HG02623 (cell line): ENCODE data around the gene RHBDL2.
"Not testable (repeated sequence)": the region's sequence is repeated elsewhere in the genome, so short reads cannot be mapped to it uniquely, and the experiment has no call there.

Source experiments
- ATAC-seq: cut with Tn5 transposase; IDR thresholded peaks from one replicate; pipeline ENCODE4 v1.9.1; 2021; ENCODE audit warnings: moderate library complexity; ENCODE audit not compliant: unreplicated experiment

RHBDL2 gene

GRCh38 chr1:38941527-38942019, at the start of gene RHBDL2:
RHBDL2 (minus strand) TSS chr1:38941830; CDS start chr1:38919212, 22,618 bp downstream.
- no peak for ATAC-seq

- ATAC-seq: peak; percentile 95
Observed at GRCh38 chr1:38990738-38991637, 49.4 kb upstream of the RHBDL2 start, which contains the start of gene AKIRIN1. AKIRIN1 (plus strand) TSS chr1:38991276; CDS start chr1:38991381, 105 bp downstream.

- ATAC-seq: no peak
Observed at GRCh38 chr1:38990386-38990737, 48.7 kb upstream of the RHBDL2 start.

GRCh38 chr1:38989979-38990378, 48.3 kb upstream of the RHBDL2 start:
- no peak for ATAC-seq

- ATAC-seq: not testable (repeated sequence)
Observed at GRCh38 chr1:38979380-38979779, 37.8 kb upstream of the RHBDL2 start.

- ATAC-seq: not testable (repeated sequence)
Observed at GRCh38 chr1:38978245-38978542, 36.6 kb upstream of the RHBDL2 start.

- not testable (repeated sequence) for ATAC-seq
Observed at GRCh38 chr1:38977399-38978244, 36.0 kb upstream of the RHBDL2 start.

- no peak for ATAC-seq
Observed at GRCh38 chr1:38973659-38974437, 32.2 kb upstream of the RHBDL2 start.

GRCh38 chr1:38973145-38973544, 31.5 kb upstream of the RHBDL2 start:
- ATAC-seq: not testable (repeated sequence)

- ATAC-seq: no peak
Observed at GRCh38 chr1:38964140-38964548, 22.5 kb upstream of the RHBDL2 start.

GRCh38 chr1:38962560-38962959, 20.9 kb upstream of the RHBDL2 start:
- no peak for ATAC-seq

GRCh38 chr1:38962113-38962512, 20.5 kb upstream of the RHBDL2 start:
- ATAC-seq: no peak

GRCh38 chr1:38958967-38959366, 17.3 kb upstream of the RHBDL2 start:
- ATAC-seq: no peak

GRCh38 chr1:38953433-38953860, 11.8 kb upstream of the RHBDL2 start:
- ATAC-seq: no peak

- ATAC-seq: no peak
Observed at GRCh38 chr1:38950553-38950952, 8.9 kb upstream of the RHBDL2 start.

GRCh38 chr1:38944547-38944946, 2.9 kb upstream of the RHBDL2 start:
- ATAC-seq: no peak

GRCh38 chr1:38942664-38943428, 1.2 kb upstream of the RHBDL2 start:
- no peak for ATAC-seq

GRCh38 chr1:38941093-38941492, 537 bp downstream of the RHBDL2 start:
- no peak for ATAC-seq

- ATAC-seq: no peak
Observed at GRCh38 chr1:38940339-38941047, 1.1 kb downstream of the RHBDL2 start.
